Measurements from ENCODE around the gene SNRNP200. TPM values are rescaled to one million over a fixed set of nuclear protein-coding genes. Genes with fewer than 3 reads are reported as not detected.
"Not testable (repeated sequence)": the region's sequence is repeated elsewhere in the genome, so short reads cannot be mapped to it uniquely, and the experiment has no call there.

Gene SNRNP200
- total and polyA plus RNA-seq, 2 donors from 2014 or later = 46.7 to 118 TPM

DNA sequence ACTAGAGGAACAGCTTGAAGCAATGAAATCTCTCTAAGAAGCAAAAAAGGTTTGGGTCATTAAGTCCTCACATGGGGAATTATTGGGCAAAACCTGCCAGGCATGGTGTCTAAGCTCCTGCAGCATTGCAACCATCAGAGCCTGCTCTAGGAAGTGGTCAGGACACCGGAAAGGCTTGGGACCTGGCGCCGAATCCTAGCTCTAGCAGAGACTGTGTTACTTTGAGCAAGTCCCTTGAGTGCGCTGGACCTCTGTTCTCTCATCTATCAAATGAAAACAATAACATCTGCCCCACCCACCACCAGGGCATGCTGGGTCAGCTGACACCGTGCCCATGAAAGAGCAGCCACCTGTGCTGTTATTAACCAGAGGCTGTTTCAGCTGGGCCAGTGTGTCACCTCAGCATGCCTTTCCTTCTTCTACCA lies 45.8 kb downstream of the SNRNP200 start:
- peak overlapping the region; percentile 90 to 93 for H3K27ac ChIP-seq (ENCODE audit: low read depth in 2 of 2, low read length in 2 of 2)
- DNase-seq = peak in 3 of 5 donors; percentile 14 to 86 (median 40)
- peaks cover 3 to 17% (median 13%) of the 10 kb centered on the region in 3 donors for H3K36me3 ChIP-seq (ENCODE audit: control insufficient read depth in 2 of 3, insufficient read depth in 3 of 3, low read length in 3 of 3)
- peak overlapping the region in 1 of 3 donors; percentile 52 for H3K9ac ChIP-seq (ENCODE audit: low read length in 3 of 3)
- H3K27me3 ChIP-seq (ENCODE audit: control insufficient read depth, insufficient read depth, low read length) = no peaks in the 10 kb centered on the region
- no peaks in the 10 kb centered on the region for H3K9me3 ChIP-seq (ENCODE audit: control insufficient read depth in 2 of 3, insufficient read depth in 1 of 3, low read length in 3 of 3)
- H3K4me3 ChIP-seq (ENCODE audit: low read length in 3 of 3) = no peak overlapping the region
- intact Hi-C loops (cut with DNase I) = no loop called here
- TF ChIP-seq, protein P1, sequence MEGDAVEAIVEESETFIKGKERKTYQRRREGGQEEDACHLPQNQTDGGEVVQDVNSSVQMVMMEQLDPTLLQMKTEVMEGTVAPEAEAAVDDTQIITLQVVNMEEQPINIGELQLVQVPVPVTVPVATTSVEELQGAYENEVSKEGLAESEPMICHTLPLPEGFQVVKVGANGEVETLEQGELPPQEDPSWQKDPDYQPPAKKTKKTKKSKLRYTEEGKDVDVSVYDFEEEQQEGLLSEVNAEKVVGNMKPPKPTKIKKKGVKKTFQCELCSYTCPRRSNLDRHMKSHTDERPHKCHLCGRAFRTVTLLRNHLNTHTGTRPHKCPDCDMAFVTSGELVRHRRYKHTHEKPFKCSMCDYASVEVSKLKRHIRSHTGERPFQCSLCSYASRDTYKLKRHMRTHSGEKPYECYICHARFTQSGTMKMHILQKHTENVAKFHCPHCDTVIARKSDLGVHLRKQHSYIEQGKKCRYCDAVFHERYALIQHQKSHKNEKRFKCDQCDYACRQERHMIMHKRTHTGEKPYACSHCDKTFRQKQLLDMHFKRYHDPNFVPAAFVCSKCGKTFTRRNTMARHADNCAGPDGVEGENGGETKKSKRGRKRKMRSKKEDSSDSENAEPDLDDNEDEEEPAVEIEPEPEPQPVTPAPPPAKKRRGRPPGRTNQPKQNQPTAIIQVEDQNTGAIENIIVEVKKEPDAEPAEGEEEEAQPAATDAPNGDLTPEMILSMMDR (IDR thresholded peaks at IDR 0.05; ENCODE audit: borderline replicate concordance, extremely low read depth, insufficient read depth) = no peak
- no peak for FAIRE-seq
- peaks cover 7 to 57% (median 54%) of the 10 kb centered on the region in 3 donors for H3K4me1 ChIP-seq (ENCODE audit: control insufficient read depth in 2 of 3, insufficient read depth in 2 of 3, low read depth in 1 of 3, low read length in 3 of 3)

DNA sequence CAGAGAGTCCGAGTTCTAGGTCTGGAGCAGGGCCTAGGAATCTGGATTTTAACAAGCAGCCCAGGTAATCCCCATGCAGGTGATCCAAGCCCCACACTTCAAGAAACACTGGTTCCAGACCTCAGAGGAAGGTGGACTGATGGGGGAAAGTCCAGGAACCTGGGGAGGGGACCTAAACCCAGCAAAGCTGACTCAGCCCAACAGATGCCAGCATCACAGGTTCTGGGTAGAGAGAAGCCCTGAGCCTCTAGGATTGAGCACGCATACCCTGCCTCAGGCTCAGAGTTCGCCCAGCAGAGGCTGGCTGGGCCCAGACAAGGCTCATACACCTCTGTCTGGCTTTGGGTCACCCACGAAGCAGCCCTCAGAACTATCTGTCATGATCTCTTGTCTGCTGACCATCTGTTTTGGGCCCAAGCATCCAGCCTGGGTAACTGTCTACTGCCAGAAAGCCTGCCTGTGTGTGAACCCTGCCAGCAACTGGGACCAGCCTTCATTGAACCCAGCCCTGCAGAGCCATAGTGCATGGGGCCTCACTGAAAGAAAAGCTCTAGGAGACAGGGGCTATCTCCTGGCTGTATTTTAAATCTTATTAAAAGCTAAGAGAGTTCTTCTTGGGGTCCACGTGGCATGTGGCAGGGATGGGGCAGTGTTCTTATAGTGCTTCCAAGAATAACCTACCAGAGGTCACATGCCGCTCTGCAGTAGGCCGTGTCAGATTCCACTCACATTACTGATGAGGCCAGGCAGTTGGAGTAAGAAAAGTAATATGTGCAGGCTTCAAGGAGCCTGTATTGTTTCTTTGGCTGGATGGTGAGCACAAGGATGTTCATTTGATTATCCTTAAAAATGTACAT lies 47.0 kb downstream of the SNRNP200 start:
- intact Hi-C loops (cut with DNase I) = no loop called here
- DNase-seq (peak in 2 of 5 donors; percentile 52 to 58), FAIRE-seq (no peak)
- Histone ChIP-seq H3K27me3 (ENCODE audit: control insufficient read depth, insufficient read depth, low read length) (no peaks in the 10 kb centered on the region), H3K4me1 (ENCODE audit: control insufficient read depth in 2 of 3, insufficient read depth in 2 of 3, low read depth in 1 of 3, low read length in 3 of 3) (peaks cover 0 to 53% (median 51%) of the 10 kb centered on the region in 3 donors), H3K9ac (ENCODE audit: low read length in 3 of 3) (peak overlapping the region in 2 of 3 donors; percentile 4 to 52), H3K36me3 (ENCODE audit: control insufficient read depth in 2 of 3, insufficient read depth in 3 of 3, low read length in 3 of 3) (peaks cover 3 to 29% (median 23%) of the 10 kb centered on the region in 3 donors), H3K27ac (ENCODE audit: low read depth in 2 of 2, low read length in 2 of 2) (peak overlapping the region; percentile 68 to 93), H3K4me3 (ENCODE audit: low read length in 3 of 3) (no peak overlapping the region), H3K9me3 (ENCODE audit: control insufficient read depth in 2 of 3, insufficient read depth in 1 of 3, low read length in 3 of 3) (no peaks in the 10 kb centered on the region)
- TF ChIP-seq, protein P1 (IDR thresholded peaks at IDR 0.05; ENCODE audit: borderline replicate concordance, extremely low read depth, insufficient read depth) = no peak

DNA sequence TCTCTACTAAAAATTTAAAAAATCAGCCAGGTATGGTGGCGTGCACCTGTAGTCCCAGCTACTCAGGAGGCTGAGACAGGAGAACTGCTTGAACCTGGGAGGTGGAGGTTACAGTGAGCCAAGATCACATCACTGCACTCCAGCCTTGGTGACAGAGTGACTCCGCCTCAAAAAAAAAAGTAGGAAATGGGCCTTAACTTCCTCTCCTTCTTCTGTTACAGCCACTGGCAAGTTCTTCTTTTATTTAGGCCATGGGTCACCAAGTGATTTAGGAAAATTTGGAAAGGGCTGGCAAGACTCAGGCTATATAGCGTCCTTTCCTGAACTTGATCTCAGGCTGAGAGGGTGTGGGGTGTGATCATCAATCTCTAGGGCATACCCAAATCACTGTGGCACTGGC lies 47.6 kb downstream of the SNRNP200 start:
- FAIRE-seq; DNase-seq; H3K9me3 ChIP-seq (ENCODE audit: control insufficient read depth in 2 of 3, insufficient read depth in 1 of 3, low read length in 3 of 3); H3K27me3 ChIP-seq (ENCODE audit: control insufficient read depth, insufficient read depth, low read length); H3K4me3 ChIP-seq (ENCODE audit: low read length in 3 of 3); intact Hi-C loops (cut with DNase I): not testable (repeated sequence)
- peak overlapping the region in 2 of 3 donors; percentile 4 to 29 for H3K9ac ChIP-seq (ENCODE audit: low read length in 3 of 3)
- peaks cover 0 to 55% (median 51%) of the 10 kb centered on the region in 3 donors for H3K4me1 ChIP-seq (ENCODE audit: control insufficient read depth in 2 of 3, insufficient read depth in 2 of 3, low read depth in 1 of 3, low read length in 3 of 3)
- peaks cover 3 to 32% (median 25%) of the 10 kb centered on the region in 3 donors for H3K36me3 ChIP-seq (ENCODE audit: control insufficient read depth in 2 of 3, insufficient read depth in 3 of 3, low read length in 3 of 3)
- H3K27ac ChIP-seq (ENCODE audit: low read depth in 2 of 2, low read length in 2 of 2) = peak overlapping the region; percentile 68 to 93

DNA sequence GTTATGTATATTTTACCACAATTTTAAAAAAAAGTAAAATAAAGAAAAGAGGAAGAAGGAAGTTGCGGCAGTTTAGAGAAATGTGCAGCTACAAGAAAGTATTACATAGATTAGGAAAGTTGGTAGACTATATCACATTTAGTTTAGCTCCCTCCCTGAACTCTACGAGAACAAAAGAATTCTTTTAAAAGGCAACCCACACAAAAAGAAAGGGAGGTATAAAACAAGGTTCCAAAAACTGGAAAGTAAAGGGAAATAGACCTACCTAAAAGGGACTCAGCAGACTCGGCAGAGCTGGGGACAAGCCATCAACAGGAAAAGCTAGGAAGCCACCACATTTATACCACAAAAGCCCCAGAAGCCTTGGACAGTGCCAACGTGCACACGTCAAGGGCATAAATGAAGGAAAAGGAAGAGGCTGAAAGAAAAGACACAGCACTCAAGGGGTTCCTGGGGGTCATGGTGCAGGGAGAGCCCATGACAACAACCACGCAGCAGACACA lies 48.7 kb downstream of the SNRNP200 start:
- FAIRE-seq = no peak
- intact Hi-C loops (cut with DNase I) = no loop called here
- Histone ChIP-seq H3K9ac (ENCODE audit: low read length in 3 of 3) (no peak overlapping the region), H3K36me3 (ENCODE audit: control insufficient read depth in 2 of 3, insufficient read depth in 3 of 3, low read length in 3 of 3) (peaks cover 3 to 32% (median 31%) of the 10 kb centered on the region in 3 donors), H3K27me3 (ENCODE audit: control insufficient read depth, insufficient read depth, low read length) (no peaks in the 10 kb centered on the region), H3K4me3 (ENCODE audit: low read length in 3 of 3) (no peak overlapping the region), H3K27ac (ENCODE audit: low read depth in 2 of 2, low read length in 2 of 2) (peak overlapping the region in 1 of 2 donors; percentile 40), H3K4me1 (ENCODE audit: control insufficient read depth in 2 of 3, insufficient read depth in 2 of 3, low read depth in 1 of 3, low read length in 3 of 3) (peaks cover 3 to 64% (median 52%) of the 10 kb centered on the region in 3 donors), H3K9me3 (ENCODE audit: control insufficient read depth in 2 of 3, insufficient read depth in 1 of 3, low read length in 3 of 3) (no peaks in the 10 kb centered on the region)
- peak in 1 of 5 donors; percentile 16 for DNase-seq
- TF ChIP-seq, protein P1 (IDR thresholded peaks at IDR 0.05; ENCODE audit: borderline replicate concordance, extremely low read depth, insufficient read depth) = no peak

All from kidney (tissue), 14 donors.